GM18868 (cell line): ENCODE measurements around the gene IFITM5.
"Not testable (repeated sequence)": the region's sequence is repeated elsewhere in the genome, so short reads cannot be mapped to it uniquely, and the experiment has no call there.

Experiments
- ATAC-seq: cut with Tn5 transposase; IDR thresholded peaks from one replicate; pipeline ENCODE4 v1.9.1; 2021; ENCODE audit warnings: mild to moderate bottlenecking, moderate library complexity; ENCODE audit not compliant: unreplicated experiment

The IFITM5 gene

DNA sequence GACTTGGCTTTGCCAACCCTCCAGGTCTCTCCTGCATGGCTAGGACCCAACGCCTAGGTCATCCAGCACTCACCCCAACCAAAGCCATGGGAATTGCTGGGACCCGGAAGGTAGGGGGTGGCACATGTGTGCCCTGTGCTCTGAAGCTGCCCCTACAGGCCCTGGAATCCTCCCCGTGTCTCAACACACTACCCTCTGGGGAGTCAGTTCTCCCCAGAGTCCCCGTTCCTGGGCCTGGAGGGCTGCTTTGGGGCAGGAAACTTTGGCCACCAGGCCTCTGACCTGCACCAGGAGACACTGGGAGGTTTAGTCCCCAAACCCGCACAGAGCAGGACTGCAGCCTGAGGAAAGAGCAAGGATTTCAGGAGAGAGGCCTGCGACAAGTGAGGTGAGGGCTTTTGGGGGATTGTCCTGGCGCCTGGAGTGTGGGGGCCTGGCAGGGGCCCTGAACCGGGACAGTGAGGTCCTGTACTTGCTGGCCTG, 14.0 kb upstream of the IFITM5 start:
- ATAC-seq, result no peak

DNA sequence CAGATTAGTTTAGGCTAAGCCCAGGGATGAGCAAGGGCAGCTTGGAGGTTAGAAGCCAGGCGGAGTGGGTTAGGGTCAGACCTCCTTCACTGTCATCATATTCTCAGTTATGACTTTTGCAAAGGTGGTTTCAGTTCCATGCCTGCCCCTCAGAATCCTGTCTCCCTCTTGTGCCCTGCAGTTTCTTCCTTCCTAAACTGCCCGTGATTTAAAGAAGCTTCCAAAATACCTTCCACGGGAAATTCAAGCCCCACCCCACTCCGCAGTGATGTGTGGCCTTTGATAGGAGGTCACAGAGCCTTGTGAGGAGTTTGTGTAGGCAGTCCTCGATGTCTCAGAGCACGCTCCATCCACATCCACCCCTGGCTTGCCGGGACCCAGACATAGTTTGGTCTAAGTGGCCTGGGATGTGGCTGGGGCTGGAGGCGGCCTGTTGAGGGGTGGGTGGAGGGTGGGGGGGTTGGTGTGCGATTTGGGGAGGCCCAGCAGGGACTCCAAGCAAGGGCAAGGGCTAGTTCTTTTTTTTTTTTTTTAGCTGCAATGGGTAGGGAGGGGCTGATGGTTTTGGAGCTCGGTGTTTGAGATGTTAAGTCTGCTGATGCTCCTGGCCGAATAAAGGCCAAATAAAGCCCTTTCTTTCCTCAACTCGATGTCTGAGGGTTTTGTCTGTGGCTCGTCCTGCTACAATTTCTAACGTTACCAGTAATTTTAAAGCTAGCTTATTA, 12.9 kb upstream of the IFITM5 start:
- ATAC-seq, result no peak

DNA sequence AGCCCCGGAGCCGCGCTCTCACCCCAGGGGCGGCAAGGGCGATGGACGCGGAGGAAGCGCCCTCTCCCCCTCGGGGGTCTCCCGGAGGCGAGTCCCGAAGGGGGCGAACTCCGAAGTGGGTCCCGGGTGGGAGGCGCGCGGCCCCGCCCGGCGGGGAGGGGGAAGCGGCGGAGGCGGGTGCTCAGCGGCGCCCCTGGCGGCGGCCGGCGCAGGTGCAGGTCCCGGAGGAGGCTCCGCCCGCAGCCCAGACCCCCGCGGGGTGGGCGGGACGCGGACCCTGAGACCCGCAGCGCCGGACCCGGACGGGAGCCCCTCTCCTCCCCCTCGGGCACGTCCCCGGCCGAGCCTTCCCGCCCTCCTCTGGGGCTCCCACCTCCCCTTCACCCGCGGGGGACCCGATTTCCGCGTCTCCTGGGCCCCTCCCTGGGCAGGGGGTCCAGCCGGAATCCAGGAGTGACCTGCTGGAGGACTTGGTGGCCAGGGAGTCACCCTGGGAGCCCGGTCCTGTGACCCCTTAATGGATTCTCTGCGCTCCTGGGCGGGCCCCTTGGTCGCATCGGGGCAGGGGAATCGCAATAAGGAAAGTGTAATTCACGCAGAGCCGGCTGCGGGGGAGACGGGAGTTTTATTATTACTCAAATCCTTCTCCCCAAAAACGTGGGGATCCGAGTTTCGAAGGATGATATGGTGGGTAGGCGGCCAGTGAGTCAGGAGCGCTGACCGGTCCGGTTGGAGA, 11.9 kb upstream of the IFITM5 start:
- ATAC-seq, result not testable (repeated sequence)

DNA sequence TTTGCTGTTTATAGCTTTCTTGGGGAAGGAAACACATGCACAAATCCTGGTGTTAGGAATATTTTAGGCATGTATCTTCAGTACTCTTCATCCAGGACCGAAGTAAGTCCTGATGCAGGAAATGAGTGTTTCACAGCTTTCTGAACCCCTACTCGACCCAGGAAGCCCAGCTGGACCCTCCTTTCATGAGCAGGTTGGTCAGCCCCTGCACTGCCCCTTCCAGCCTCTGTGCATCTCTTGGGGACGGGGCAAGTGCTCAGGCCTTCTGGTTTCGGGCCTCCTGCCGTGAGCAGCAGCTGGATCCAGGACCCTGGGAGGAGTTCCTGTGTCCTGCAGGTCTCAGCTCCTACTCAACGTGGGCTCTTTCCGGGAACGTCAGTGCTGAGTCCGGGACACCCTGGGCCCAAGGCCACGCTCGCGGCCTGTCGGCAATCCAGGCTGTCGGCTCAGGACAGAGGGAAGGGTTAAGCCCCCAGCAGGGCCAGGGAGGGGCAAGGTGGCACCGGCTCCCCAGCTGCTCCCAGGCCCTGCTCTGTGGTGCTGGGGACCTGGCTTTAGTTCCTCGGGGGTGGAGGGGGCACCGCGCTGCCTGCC, 10.8 kb upstream of the IFITM5 start:
- not testable (repeated sequence) for ATAC-seq

DNA sequence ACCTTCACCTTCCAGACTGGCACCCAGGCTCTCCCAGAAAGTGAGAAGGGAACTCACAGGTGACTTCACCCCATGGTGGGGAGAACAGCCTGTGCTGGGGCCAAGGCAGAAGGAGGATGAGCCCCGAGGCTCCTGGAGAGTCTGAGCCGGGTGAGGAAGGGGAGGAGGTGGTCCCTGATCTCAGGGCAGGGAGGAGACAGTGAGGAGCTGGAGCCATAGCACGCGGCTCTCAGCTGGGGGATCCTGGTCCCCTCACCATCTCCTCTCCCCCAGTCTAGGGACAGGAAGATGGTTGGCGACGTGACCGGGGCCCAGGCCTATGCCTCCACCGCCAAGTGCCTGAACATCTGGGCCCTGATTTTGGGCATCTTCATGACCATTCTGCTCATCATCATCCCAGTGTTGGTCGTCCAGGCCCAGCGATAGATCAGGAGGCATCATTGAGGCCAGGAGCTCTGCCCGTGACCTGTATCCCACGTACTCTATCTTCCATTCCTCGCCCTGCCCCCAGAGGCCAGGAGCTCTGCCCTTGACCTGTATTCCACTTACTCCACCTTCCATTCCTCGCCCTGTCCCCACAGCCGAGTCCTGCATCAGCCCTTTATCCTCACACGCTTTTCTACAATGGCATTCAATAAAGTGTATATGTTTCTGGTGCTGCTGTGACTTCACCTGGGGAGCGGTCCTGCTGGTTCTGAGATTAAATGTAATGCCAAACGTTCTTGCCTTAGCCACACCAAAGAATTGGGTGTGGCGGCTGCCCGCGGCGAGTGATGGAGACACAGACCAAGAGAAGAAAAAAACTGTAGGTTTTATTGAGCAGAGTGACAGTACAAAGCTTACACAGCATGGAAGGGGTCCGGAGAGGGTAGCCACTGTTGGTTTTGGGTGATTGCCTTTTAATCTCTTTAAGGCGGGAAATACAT, 9.7 kb upstream of the IFITM5 start:
- not testable (repeated sequence) for ATAC-seq

DNA sequence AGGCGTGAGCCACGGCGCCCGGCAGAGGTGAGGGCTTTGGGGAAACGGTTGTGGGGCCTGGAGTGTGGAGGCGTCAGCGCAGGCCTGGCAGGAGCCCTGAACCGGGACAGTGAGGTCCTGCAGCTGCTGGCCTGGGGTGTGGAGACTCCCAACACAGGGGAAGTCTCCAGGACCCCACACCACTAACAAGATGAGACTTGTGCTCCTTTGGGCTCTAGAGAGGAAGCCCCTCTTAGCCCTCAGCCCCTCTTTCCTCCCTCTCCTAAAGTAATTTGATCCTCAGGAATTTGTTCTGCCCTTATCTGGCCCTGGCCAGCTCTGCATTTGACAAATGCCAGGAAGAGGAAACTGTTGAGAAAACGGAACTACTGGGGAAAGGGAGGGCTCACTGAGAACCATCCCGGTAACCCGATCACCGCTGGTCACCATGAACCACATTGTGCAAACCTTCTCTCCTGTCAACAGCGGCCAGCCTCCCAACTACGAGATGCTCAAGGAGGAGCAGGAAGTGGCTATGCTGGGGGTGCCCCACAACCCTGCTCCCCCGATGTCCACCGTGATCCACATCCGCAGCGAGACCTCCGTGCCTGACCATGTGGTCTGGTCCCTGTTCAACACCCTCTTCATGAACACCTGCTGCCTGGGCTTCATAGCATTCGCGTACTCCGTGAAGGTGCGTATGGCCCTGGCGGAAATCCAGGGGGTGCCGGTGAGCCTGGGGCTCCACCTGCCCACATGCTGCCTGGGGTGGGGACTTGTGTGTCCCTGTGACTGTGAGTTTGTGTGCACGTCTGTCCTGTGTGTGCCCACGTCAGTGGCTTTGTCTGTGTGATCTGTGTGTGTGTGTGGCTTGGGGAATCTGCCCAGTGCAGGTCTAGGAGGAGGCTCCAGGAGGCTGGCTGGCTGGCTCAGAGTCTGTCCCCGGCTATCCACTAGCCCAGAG, 8.7 kb upstream of the IFITM5 start, which contains the start of gene IFITM2:
TSS of gene IFITM2 (plus strand) at position 51 of the 943 bp plus-strand sequence. CDS start at position 428, 377 bp downstream.
- ATAC-seq, result not testable (repeated sequence)

DNA sequence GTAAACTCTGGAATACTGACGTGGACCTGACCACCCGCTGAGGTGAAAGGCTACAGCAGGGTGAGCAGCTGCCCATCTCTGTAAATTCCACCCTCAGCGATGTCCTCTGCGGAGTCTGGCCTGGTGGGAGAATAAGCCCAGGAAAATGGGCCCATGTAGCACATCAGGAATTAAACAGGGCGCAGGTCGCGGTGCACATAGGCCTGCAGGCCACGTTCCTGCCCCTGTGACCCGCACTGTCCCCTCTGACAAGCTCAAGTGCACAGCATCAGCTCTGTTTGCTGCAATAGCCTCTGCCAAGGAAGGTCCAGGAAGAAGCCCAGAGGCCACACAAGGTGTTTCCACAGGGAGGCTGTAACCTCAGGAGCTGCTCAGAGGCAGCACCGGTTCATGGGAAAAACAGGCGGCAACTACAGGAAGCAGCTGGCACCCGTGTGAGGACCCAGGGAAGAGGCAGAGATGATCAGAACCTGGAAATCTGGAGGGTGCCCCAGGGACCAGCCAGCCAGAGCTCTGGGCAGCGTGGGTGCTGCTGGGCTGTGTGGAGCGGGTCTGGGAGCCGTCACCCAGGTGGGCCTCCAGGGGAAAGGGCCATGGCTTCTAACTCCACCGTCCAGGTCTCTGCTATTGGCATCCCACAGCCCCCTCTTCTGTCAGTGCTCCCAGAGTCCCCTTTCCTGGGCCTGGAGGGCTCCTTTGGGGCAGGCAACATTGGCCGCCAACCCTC, 7.5 kb upstream of the IFITM5 start:
- ATAC-seq, result no peak

DNA sequence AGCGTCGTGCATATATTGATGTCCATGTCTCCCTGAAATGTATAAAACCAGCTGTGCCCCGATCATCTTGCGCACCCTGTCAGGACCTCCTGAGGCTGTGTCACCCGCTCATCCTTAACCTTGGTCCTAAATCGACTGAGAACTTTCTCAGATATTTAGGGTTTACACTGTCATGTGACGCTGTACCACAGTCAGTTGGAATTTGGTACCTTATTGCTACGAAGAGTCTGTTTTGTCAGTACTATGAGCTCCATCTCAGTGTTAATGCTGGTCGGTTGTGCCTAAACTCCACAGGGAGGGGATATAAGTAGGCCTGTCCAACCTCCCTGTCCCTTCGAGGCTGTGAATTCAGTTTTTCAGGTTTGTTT, 6.5 kb upstream of the IFITM5 start:
- no peak for ATAC-seq

DNA sequence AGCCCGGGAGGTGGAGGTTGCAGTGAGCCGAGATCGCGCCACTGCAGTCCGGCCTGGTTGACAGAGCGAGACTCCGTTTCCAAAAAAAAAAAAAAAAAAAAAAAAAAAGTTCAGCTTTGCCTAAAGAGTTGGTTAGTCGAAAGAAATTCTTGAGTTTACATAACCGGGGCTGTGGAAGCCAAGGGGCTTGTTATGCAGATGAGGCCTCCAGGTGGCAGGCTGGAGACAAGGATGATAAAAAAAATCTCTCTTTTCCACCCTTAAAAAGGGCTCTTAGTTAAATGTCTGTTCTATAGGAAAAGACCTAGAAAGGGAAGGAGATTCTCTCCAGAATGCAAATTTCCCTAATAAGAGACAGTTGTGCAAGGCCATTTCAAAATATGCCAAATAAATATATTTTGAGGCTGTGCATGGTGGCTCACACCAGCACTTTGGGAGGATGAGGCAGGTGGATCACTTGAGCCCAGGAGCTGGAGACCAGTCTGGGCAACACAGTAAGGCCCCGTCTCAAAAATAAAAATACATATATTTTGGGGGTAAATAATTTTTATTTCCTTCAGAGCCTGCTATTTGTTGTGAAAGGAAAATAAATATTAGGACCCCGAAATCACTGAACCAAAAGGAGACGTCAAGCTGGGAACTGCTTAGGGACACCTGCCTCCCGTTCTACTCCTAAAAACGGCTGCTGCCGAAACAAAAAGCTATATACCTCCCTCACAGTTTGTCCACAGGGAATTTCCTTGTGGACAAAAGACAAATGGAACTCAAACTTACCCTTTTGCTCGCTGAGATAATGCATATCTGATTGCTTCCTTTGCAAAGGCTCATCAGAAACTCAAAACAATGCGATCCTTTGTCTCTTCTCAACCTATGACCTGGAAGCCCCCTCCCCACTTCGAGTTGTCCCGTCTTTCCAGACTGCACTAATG, 5.9 kb upstream of the IFITM5 start:
- no peak for ATAC-seq

DNA sequence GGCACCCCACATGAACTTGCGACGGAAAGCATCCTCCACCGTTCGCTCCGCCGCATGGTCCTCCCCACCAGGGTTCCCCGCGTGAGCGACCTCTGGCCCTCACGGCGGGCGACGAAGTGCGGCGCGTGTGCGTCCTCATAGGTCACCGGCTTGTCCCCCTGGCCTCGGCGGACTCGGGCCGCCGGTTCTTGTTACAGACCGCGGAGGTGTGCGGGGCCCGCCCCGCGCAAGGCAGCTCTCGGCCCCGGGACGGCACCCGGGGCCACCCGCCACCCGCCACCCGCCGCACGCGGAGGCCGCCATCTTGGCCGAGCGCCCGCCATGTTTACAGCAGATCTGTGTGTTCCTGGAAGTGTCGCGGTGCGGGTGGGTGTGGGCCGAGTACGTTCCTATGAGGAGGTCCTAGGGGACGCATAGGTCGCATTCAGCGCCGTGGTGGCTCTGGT, 4.8 kb upstream of the IFITM5 start:
- no peak for ATAC-seq

DNA sequence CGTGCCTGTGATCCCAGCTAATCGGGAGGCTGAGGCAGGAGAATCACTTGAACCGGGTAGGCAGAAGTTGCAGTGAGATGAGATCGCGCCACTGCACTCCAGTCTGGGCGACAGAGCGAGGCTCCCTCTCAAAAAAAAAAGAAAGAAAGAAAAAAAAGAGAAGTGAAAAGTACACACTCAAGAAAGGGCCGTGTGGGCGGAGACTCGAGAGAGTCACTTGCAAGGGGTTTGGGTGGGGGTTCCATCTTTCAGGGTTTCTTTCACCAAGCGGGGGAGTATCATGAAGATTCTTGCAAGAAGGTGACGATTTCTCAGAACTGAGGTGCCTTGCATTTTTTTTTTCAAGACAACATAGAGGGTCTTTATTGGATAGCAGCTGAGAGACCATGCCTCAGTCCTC, 4.0 kb upstream of the IFITM5 start:
- ATAC-seq, result no peak

DNA sequence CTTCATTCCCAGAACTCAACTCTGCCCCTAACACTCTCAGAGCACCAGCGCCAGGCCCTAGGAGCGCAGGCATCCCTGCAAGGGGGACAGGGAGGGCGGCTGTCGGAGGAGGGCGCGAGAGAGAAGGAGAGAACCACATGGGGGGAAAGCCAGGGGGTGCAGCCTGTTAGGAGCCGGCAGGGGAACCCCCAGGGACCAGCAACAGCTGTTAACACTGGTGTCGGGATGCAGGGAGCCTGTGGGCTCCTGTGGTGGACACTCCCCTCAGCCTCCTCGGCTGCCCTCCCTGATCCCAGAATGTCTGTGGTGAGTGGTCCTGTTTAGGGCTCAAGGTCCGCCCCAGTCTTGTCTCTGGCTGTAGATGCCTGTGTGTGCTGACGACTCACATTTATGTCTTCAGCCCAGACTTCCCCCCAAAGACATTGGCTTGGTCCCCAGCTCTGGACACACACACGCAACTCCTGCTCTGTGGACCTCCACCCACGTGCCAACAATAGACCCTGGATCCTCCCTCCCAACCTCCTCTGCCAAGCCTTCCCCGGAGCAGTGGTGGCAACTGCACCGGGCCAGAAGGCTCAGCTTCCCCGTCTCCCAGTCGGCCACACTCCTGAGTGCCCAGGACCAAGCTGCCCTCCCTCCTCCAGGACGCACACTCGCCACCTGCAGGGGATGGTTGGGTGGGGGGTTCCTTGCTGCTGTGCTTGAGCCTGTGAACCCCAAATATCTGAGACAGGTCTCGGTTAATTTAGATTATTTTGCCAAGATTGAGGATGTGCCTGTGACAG, 817 bp upstream of the IFITM5 start:
- no peak for ATAC-seq

DNA sequence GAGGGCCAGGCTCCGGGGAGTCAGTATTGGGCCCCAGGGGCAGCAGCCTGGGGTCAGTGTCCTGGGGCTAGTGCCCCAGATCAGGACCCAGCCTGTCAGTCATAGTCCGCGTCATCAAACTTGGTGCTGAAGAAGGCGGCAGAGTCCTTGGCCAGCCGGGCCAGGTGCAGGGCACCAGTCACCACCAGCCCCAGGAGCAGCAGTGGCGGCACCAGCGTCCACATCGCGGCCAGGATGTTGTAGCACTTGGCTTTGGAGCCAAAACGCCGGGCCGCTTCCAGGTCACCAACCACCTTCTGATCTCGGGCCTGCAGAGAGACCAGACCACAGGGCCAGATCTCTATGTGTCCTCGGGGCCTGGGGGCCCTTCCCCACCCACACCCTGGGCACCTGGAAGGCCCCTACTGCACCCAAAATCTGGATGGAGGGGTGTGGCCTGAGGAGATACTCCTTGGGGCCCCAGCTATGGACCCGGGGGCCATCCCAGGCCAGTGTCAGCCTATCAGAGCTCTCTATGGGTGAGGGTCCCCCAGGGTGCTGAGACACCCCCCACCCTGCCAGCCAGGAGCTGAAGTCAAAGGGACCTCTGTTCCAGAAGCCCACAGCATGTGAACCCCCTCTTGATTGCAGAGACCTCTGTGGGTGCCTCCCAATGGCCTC, 790 bp downstream of the IFITM5 start:
- no peak for ATAC-seq

DNA sequence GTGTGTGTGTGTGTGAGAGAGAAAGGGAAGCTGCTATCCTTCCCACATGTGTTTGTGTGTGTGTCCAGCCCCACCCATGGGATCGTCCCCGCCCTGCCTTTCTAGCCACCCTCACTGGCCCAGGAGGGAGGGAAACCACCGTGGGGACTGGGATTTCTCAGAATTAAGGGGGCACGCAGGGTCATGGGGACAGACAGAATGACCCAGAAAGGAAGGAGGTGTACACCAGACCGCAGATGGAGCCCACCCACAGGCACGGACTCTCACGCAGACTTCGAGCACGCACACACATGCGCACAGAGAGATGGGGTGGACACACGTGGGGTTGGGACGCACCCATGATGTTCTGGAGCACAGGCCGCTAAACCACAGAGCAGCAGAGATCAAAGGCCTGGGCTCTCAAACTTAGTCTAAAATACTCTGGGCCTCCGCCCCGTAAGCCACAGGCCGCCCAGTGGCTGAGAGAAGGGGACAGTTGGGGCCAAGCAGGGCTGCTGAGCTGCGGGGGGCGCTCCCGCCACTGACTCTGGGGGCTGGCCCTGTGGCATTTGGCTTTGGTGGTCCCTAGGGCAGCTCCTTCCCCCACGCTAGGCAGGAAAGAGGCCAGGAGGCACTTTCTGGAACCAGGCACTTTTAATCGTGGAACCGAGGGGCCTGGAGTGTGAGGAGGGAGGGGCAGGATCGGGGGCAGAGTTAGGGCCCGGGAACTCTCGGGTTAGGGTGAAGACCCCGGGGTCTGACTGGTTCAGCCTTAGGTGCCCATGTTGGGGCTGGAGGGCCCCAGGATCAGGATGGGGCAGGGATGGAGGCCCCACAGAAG, 1.5 kb downstream of the IFITM5 start:
- ATAC-seq, result no peak

DNA sequence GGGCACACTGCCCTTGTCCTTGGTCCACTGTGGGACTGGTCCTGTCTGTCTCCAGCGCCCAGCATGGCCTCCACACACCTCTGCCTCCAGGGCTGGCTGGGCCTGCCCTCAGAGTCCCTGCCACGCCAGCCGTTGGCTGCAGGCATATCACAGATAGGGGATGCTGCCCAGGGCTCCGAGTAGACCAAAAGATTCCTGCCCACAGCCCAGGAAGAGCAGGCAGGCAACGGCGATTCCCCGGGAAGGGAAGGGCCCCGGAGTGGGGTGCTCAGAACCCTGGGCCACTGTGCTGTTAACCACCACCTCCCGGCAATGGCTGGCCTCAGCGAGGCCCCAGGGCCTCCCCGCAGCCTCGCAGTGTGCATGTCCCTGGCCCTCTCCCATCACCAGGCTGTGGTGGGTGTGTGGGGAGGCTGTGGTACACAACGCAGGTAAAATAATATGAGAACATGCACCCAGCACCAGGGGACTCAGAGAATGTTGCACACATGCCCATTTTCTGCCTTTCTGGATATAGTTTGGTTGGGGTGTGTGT, 2.2 kb downstream of the IFITM5 start:
- no peak for ATAC-seq
